SW 1271 (cell line): ENCODE measurements around the gene EMILIN2.

ENCODE experiments used
- DNase-seq, 2 experiments: peaks; one replicate each; lab custom pipeline; 2025; lab: John Stamatoyannopoulos, UW

The EMILIN2 gene

GRCh38 chr18:2878656-2879330, 32.0 kb downstream of the EMILIN2 start:
- no peak for DNase-seq

DNA sequence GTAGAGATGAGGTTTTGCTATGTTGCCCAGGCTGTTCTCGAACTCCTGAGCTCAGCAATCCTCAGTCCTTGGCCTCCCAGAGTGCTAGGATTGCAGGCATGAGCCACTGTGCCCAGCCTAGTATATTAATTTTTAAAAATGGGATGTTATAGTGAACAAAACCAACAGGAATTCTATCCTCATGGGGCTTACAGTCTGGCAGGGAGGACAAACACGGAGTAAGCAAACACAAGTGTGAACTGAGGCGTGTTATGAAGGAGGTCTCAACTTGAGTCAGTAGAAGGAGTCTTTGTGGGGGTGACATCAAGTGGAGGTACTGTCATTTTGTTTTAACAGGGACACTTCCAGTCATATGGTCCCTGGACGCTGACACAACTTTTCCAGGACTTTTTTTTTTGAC, 33.1 kb downstream of the EMILIN2 start:
- DNase-seq, result no peak

- no peak for DNase-seq
These were observed 33.7 kb downstream of the EMILIN2 start for GRCh38 chr18:2880473-2880872.

DNA sequence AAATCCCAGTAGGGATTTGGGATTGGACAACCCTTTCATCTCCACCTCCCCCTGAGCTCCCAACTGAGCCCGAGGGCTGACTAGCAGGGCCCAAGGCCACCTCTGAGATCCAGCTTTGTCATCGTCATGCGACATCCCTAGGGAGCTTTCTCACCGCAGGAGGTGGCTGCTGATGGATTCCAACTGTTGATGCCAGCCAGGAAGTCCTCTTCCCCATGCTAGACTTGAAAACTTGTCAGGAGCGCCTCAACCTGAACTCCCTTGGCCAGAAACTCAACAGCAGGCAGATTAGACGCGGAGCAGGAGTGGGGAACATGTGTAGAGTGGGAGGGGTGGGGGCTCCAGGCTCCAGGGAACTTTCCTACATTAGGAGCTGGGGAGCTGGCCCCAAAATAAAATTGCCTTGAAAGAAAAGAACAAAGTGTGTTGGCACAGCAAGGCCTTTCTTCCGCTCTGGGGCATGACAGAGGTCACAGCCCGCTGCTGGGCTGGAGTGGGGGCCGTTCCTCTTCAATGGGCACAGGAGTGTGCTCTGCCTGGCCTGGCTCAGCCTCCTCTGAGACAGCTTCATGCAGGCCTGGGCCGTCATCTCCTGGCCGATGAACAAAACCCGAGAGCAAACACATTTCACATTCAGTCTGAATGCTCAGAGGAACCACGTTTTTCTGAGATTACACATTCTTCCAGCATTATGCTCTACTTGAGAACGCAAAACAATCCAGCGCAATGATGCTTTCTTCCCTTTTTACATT, 34.5 kb downstream of the EMILIN2 start:
- DNase-seq, result no peak

- DNase-seq, result no peak
These were observed 35.0 kb downstream of the EMILIN2 start for GRCh38 chr18:2881840-2882195.

- DNase-seq, result no peak
These were observed 35.4 kb downstream of the EMILIN2 start for GRCh38 chr18:2882201-2882600.

- DNase-seq, result no peak
These were observed 36.4 kb downstream of the EMILIN2 start for GRCh38 chr18:2883076-2883735.

DNA sequence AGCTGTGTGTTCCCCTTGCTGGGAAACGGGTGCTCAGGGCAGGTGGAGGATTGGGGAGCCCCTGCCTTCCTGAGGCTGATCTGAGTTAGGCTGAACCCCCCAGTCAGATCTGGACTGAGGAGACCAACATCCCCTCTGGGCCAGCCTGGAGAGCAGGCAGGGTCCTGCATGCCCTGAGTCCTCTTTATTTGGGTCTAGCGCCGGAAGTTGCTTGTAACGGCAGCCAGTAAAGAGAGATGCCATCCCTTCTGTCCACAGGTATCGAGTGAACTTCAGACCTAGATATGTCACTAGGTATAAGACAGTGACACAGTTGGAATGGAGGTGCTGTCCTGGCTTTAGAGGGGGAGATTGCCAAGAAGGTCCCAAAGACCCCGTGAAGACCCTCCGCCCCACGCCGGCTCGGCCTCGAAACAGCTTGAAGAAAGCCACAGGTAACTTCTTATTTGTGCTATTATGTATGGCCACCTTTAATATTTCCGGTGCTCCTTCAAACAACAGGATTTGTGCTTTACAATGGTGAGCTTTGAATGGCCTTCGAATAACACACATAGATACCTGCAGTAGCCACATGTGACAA, 38.0 kb downstream of the EMILIN2 start:
- no peak for DNase-seq

- no peak for DNase-seq
These were observed 40.7 kb downstream of the EMILIN2 start for GRCh38 chr18:2887470-2887869.

DNA sequence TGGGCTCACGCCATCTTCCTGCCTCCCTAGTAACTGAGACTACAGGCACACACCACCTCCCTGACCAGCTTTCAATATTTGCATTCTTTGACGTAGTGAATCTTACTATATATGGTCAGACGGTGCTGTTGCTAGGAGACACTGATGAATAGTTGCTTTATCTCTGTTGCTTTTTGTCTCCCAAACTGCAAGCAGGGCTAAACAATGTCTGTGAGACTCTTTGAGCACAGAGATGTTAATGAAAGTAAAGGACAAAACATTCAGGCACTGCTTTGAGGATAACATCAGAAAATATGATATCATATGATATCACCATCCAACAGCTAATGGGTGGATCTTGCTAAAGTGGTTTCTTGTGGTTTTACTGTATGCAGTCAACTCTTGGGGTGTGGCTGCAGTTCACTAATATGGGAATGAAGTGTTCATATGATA, 43.0 kb downstream of the EMILIN2 start:
- no peak for DNase-seq

GRCh38 chr18:2890606-2891005, 43.8 kb downstream of the EMILIN2 start:
- no peak for DNase-seq

DNA sequence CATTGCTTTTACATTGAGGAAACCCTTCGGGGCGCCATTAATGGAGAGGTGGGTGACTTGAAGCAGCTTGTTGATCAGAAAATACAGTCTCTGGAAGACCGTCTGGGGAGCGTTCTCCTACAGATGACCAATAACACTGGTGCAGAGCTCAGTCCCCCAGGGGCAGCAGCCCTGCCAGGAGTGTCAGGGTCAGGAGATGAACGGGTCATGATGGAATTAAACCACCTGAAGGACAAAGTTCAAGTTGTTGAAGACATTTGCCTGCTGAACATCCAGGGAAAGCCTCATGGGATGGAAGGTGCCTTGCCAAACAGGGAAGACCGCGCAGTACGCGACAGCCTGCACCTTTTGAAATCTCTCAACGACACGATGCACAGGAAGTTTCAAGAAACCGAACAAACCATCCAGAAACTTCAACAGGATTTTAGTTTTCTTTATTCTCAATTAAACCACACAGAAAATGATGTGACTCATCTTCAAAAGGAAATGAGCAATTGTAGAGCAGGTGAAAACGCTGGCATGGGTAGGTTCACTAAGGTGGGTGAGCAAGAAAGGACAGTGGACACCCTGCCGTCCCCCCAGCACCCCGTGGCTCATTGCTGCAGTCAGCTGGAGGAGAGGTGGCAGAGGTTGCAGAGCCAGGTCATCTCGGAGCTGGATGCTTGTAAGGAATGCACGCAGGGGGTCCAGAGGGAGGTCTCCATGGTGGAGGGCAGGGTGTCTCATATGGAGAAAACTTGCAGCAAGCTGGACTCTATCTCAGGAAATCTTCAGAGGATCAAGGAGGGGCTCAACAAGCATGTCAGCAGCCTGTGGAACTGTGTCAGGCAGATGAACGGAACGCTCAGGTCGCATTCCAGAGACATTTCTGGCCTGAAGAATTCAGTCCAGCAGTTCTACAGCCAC, 45.0 kb downstream of the EMILIN2 start:
- DNase-seq, result no peak

- no peak for DNase-seq
These were observed 46.2 kb downstream of the EMILIN2 start for GRCh38 chr18:2893056-2893455.

GRCh38 chr18:2893676-2894075, 46.9 kb downstream of the EMILIN2 start:
- DNase-seq, result no peak

GRCh38 chr18:2894131-2894840, 47.5 kb downstream of the EMILIN2 start:
- no peak for DNase-seq

- no peak for DNase-seq
These were observed 48.1 kb downstream of the EMILIN2 start for GRCh38 chr18:2894841-2895370.

GRCh38 chr18:2895391-2895790, 48.6 kb downstream of the EMILIN2 start:
- DNase-seq, result no peak

DNA sequence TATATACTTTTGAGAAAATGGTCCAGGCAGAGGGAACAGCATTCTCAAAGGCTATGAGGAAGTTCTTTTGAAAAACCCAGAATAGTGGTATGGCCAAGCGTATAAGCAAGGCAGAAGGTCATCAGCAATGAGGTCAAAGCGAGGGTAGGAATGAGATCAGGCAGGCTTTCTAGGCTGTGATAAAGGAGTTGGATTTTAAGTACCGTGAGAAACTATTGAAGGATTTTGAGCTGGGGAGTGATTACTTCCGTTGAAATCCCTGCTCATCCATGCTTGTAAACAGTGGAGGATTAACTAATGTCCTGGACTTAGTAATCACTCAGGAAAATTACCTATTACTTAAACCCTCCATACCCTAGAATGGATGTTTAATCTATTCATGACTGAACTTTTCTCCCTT, 50.2 kb downstream of the EMILIN2 start:
- DNase-seq, result no peak

- DNase-seq, result no peak
These were observed 50.8 kb downstream of the EMILIN2 start for GRCh38 chr18:2897448-2898185.

GRCh38 chr18:2898186-2898640, 51.4 kb downstream of the EMILIN2 start:
- no peak for DNase-seq
